WERI-Rb-1 (cell line): ENCODE data around the gene DAB2IP.
A peak's percentile ranks its signal among the peaks of the same experiment; 100 is the strongest.

Source experiments
- DNase-seq: peaks from one replicate; pipeline ENCODE4 v3.0.0-alpha.2; 2020
- H3K27ac ChIP-seq: fragments of 250-450 bp; sonication (Bioruptor Pico); 2 replicates; pipeline ENCODE4 v1.5.1; 2020; ENCODE audit warnings: mild to moderate bottlenecking, moderate library complexity
- H3K27me3 ChIP-seq: fragments of 250-450 bp; sonication (Bioruptor Pico); 2 replicates; pipeline ENCODE4 v1.5.1; 2021; ENCODE audit warnings: mild to moderate bottlenecking, low read depth, moderate library complexity; ENCODE audit not compliant: insufficient read depth, severe bottlenecking
- H3K36me3 ChIP-seq: fragments of 250-450 bp; sonication (Bioruptor Pico); 2 replicates; pipeline ENCODE4 v1.5.1; 2020; ENCODE audit warnings: mild to moderate bottlenecking, moderate library complexity
- H3K4me3 ChIP-seq: 2 replicates; pipeline ENCODE4 v1.5.1; 2011; ENCODE audit warnings: low read depth, mild to moderate bottlenecking, control low read depth, low read length
- H3K9me3 ChIP-seq: fragments of 250-450 bp; sonication (Bioruptor Pico); 2 replicates; pipeline ENCODE4 v1.5.1; 2021; ENCODE audit warnings: mild to moderate bottlenecking, moderate library complexity; ENCODE audit not compliant: severe bottlenecking
- CTCF ChIP-seq: IDR thresholded peaks from 2 replicates; pipeline ENCODE4 v1.5.1; 2011; ENCODE audit warnings: low read depth, mild to moderate bottlenecking, control low read depth, inconsistent platforms, low read length

Gene DAB2IP

DNA sequence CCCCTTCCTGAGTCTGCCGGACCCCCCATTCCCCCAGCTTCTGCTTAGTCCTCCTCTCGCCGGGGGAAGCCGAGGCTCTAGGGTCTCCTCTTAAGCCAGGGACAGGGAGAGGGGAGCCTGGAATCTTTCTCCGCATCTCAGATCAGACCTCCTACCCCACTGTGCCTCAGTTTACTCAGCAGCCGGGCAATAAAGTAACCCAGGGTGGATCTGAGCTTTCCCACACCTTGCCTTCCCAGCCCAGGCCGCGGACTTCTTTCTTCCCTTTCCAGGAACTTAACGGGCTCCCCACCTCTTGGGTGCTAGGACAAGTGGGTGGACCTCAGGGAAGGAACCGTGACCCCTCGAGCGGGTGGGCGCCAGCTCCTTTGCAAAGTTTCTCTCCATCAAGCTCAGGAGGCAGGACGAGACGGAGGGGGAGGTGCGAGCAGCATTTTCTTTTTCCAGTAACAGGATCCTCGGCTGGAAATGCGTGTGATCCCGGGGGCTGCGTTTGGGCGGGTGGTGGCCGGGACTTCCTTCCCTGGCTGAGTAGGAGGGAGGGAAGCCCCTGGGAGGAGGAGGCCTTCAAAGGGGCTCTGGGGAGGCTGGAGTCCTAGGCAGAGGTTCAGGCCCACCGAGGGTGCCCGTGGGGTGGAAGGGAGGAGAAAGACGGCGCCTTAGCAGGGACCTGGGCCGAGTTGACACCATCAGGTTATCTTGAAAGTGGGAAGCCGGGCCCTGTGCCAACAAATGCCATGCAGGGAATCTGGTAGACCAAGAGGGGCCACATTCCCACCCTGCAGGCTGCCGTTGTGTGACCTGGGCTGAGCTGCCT is 795 bp downstream of the DAB2IP start:
- H3K4me3 ChIP-seq = peak overlapping the region; percentile 70
- H3K27ac ChIP-seq = peak overlapping the region; percentile 86
- no peak for DNase-seq

DNA sequence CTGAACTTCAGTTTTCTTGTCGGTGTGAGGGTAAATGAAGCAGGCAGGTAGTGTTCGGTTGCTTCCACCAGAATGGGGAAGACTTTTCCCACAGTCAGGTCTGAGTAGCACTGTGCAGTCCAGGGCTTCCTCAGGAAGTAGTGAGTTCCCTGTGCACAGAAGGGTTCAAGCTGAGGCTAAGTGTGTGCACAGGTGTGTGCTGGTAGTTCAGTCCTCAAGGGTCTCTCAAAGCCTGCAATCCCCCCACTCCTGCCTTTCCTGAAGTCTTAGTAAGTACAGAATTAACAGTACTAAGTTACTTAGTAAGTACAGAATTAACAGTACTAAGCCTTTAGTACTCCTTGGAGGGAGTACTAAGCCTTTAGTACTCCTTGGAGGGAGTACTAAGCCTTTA is 1.4 kb downstream of the DAB2IP start:
- peak overlapping the region; percentile 70 for H3K4me3 ChIP-seq
- H3K27me3 ChIP-seq = no peaks in the 10 kb centered on the region
- H3K9me3 ChIP-seq = no peaks in the 10 kb centered on the region
- DNase-seq = no peak
- TF ChIP-seq CTCF = no peak
- H3K27ac ChIP-seq = peak overlapping the region; percentile 86
- H3K36me3 ChIP-seq = peaks cover 32% of the 10 kb centered on the region

More for the DNA sequence above, 795 bp downstream of the DAB2IP start:
- Histone ChIP-seq H3K36me3 (peaks cover 26% of the 10 kb centered on the region), H3K9me3 (no peaks in the 10 kb centered on the region), H3K27me3 (no peaks in the 10 kb centered on the region)
- no peak for TF ChIP-seq CTCF

GRCh38 chr9:121654499-121655140 is 3.2 kb downstream of the DAB2IP start:
- no peak overlapping the region for H3K27ac ChIP-seq
- no peak overlapping the region for H3K4me3 ChIP-seq
- H3K36me3 ChIP-seq = peaks cover 42% of the 10 kb centered on the region
- no peak for TF ChIP-seq CTCF
- no peaks in the 10 kb centered on the region for H3K9me3 ChIP-seq
- H3K27me3 ChIP-seq = no peaks in the 10 kb centered on the region
- no peak for DNase-seq

GRCh38 chr9:121655231-121655755 is 3.9 kb downstream of the DAB2IP start:
- no peak for TF ChIP-seq CTCF
- no peak for DNase-seq
- Histone ChIP-seq H3K27me3 (no peaks in the 10 kb centered on the region), H3K27ac (no peak overlapping the region), H3K4me3 (no peak overlapping the region), H3K36me3 (peaks cover 42% of the 10 kb centered on the region), H3K9me3 (no peaks in the 10 kb centered on the region)

DNA sequence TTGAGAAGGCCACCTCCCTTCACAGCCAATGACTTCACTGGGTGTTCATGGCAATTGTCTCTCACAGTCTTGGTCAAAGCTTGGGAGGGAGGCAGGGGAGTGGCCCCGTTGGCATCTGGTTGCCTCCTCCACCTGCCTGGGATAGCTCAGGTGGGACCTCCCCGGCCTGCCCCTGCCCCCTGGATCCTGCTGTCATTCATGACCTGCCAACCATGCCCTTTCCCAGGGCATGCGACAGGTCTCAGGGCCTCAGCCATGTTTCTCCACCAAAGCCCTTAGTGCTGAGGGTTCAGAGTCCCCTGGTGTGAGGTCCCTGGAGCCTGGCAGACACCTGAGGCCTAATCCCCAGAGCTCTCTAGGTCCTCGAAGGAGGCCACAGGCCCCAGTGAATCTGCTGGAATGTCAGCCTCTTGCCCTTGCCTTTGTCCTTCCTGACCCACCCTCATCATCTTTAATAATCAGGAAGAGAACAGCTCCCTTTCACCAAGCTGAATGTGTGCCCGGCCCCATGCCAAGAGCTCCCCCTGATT is 5.6 kb downstream of the DAB2IP start:
- no peak for DNase-seq
- H3K27me3 ChIP-seq = no peaks in the 10 kb centered on the region
- H3K9me3 ChIP-seq = no peaks in the 10 kb centered on the region
- no peak for TF ChIP-seq CTCF
- no peak overlapping the region for H3K27ac ChIP-seq
- H3K36me3 ChIP-seq = peaks cover 42% of the 10 kb centered on the region
- no peak overlapping the region for H3K4me3 ChIP-seq
